Muscle layer of colon (tissue), 2 donors: ENCODE data around the gene SLC49A3.
A peak's percentile ranks its signal among the peaks of the same experiment; 100 is the strongest.

Source experiments
- H3K27ac ChIP-seq: one replicate; pipeline ENCODE4 v1.7.0; 2013; ENCODE audit warnings: low read depth, mild to moderate bottlenecking, low read length, moderate library complexity
- H3K27me3 ChIP-seq, 2 donors: one replicate each; pipeline ENCODE4 v1.7.0; 2013; ENCODE audit warnings: low read length in 2 of 2, mild to moderate bottlenecking in 2 of 2; ENCODE audit not compliant: insufficient read depth in 2 of 2, control insufficient read depth in 1 of 2
- H3K36me3 ChIP-seq: one replicate; pipeline ENCODE4 v1.7.0; 2013; ENCODE audit warnings: mild to moderate bottlenecking, low read length; ENCODE audit not compliant: insufficient read depth
- H3K4me1 ChIP-seq: one replicate; pipeline ENCODE4 v1.7.0; 2013; ENCODE audit warnings: mild to moderate bottlenecking, low read length; ENCODE audit not compliant: insufficient read depth
- H3K4me3 ChIP-seq, 2 donors: one replicate each; pipeline ENCODE4 v1.7.0; 2013; ENCODE audit warnings: low read length in 2 of 2, low read depth in 1 of 2, mild to moderate bottlenecking in 1 of 2, moderate library complexity in 1 of 2
- H3K9ac ChIP-seq: one replicate; pipeline ENCODE4 v1.7.0; 2013; ENCODE audit warnings: low read length
- H3K9me3 ChIP-seq: one replicate; pipeline ENCODE4 v1.7.0; 2013; ENCODE audit warnings: mild to moderate bottlenecking, low read length
- donor health status: abdominal sarcoma.
- donor health status: Adenocarcinoma of cecum.

The SLC49A3 gene

DNA sequence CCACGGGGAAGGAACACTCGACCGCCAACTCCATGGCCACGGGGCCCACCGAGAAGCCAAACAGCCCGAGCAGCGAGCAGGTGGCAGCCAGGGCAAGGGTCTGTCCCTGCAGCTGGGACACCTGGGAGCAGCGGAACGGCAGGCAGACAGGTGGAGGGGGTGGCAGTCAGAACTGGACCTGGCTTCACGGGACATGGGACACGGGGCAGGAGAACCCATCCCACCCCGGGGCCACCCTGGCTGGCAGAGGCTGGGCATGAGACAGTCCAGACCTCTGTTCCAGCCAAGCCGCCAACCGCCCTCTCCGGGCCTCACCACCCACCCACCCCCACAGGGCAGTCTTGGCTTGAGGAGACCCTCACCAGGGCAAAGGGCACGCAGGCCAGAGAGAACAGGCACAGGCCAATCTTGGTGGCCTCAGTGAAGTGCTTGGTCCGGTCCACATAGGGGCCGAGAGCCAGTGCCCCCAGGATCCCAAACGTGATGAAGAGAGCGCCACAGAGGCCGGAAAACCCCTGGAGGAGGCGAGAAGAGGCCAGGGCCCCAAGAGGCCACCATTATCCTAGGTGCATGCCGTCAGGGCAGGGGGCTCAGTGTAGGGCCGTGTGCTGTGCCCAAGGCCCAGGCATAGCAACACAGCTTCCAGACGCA lies 5.6 kb downstream of the SLC49A3 start:
- no peaks in the 10 kb centered on the region for H3K9me3 ChIP-seq
- H3K9ac ChIP-seq: no peak overlapping the region
- H3K4me3 ChIP-seq: no peak overlapping the region
- peaks cover 10 to 53% of the 10 kb centered on the region in 2 donors for H3K27me3 ChIP-seq
- H3K36me3 ChIP-seq: no peaks in the 10 kb centered on the region
- no peak overlapping the region for H3K27ac ChIP-seq
- H3K4me1 ChIP-seq: peaks cover 13% of the 10 kb centered on the region

DNA sequence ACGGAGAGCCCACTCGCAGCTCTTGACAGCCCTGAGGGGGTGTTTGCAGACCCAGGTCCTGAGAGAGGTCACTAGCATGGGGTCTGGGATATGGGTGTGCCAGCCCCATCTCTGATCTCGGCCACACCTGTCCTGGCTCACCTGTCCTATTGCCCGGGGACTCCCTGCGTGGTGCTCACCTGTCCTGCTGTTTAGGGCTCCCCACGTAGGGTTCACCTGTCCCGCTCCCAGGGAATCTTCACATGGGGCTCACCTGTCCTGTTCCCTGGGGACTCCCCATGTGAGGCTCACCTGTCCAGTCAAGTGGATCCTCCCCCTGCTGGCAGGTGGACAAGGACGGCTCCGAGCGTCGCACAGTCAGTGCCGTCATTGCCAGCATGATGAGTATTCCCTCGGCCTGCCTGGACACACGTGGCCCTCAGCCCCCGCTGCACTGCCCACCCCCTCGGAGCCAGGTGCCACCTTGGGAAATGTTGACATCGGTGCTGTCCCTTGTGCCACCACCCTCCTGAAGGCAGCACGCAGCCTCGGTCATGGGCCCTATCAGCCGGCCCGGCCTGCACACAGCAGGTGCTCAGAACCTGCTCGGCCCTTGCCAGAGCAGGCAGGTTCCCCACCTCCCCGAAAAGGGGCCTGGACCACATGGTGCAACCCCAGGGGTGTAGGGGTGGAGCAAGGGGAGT lies 6.3 kb downstream of the SLC49A3 start:
- H3K27me3 ChIP-seq: peaks cover 10 to 48% of the 10 kb centered on the region in 2 donors
- H3K4me3 ChIP-seq: no peak overlapping the region
- no peak overlapping the region for H3K27ac ChIP-seq
- H3K4me1 ChIP-seq: peaks cover 6% of the 10 kb centered on the region
- no peaks in the 10 kb centered on the region for H3K9me3 ChIP-seq
- no peaks in the 10 kb centered on the region for H3K36me3 ChIP-seq
- no peak overlapping the region for H3K9ac ChIP-seq

DNA sequence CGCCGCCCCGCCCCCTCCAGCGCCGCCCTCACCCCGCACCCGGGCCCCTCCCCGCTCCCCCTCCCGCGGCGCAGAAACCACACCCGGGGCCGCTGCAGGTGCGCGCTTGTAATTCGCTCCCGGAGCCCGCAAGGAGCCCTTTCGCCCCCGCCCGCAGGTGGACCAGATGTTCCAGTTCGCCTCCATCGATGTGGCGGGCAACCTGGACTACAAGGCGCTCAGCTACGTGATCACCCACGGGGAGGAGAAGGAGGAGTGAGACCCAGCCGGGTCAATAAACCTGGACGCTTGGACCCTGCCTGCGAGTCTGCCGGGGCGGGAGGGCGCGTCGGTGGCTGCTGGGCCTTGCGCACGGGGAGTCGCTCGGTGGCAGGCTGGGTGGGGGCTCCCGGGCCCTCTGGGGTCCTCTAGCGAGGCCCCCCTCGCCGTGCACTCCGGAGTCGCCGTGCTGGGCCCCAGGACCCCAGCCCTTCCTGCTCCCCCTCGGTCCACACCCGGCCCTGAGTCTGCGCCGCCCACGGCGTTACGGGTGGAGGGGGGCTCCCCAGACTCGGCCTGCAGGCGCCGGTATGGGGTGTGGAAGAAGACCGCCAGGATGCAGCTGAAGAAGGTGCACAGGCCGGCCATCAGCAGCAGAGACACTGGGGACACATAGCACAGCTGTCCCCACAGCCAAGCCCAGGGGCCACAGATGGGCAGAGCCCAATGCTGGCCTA lies 7.1 kb downstream of the SLC49A3 start:
- H3K27ac ChIP-seq: no peak overlapping the region
- no peak overlapping the region for H3K9ac ChIP-seq
- H3K4me1 ChIP-seq: peaks cover 6% of the 10 kb centered on the region
- no peak overlapping the region for H3K4me3 ChIP-seq
- H3K36me3 ChIP-seq: no peaks in the 10 kb centered on the region
- H3K9me3 ChIP-seq: no peaks in the 10 kb centered on the region
- peaks cover 10 to 48% of the 10 kb centered on the region in 2 donors for H3K27me3 ChIP-seq

DNA sequence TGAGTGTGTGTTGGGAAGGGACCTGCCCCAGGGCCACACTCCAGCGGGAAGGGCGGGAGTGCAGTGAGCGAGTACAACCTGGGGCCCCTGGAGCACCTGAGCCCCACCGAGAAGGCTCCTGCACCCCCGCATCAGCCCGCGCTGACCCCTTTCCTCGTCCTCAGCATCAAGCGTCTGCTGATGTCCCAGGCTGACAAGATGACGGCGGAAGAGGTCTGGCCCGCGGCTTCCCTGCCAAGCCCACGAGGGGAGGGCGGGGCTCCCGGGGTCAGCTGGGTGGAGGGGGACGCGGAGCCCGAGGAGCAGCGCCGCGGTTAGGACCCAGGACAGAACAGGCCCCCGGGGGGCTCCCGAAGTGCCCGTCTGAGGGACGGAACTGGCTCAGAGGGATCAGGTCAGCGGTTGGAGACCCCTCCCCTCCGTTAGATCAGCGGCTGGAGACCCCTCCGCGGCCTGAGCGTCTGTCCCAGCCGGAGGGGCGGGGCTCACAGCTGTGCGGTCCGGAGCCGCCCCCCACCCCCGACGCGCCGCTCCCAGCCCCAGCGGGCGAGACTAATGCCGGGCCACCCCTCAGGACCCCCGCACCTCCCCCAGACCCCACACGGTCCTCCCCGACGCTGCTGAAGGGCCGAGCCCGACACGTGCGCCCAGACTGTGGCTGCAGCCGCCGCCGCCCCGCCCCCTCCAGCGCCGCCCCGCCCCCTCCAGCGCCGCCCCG lies 7.9 kb downstream of the SLC49A3 start:
- no peaks in the 10 kb centered on the region for H3K9me3 ChIP-seq
- no peak overlapping the region for H3K9ac ChIP-seq
- peaks cover 10 to 48% of the 10 kb centered on the region in 2 donors for H3K27me3 ChIP-seq
- no peak overlapping the region for H3K27ac ChIP-seq
- peak overlapping the region; percentile 32 for H3K4me3 ChIP-seq
- no peaks in the 10 kb centered on the region for H3K36me3 ChIP-seq
- peaks cover 6% of the 10 kb centered on the region for H3K4me1 ChIP-seq

DNA sequence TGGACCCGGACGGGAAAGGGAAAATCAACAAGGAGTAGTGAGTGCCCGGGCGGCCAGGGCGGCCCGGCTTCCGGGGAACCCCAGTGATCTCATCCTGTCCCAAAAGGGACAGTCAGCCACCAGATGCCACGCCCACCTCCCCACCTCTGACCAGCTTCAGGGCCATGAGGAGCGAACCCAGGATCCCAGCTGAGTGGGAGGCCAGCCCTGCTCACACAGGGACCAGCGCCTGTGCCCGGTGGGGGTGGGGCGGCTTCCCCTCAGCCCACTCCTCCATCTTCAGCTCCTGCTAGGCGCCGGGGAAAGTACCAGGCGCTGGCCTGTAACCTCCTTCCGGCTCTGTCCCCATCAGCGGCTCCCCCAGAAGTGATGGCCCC lies 8.4 kb downstream of the SLC49A3 start:
- Histone ChIP-seq H3K9ac (no peak overlapping the region), H3K36me3 (no peaks in the 10 kb centered on the region), H3K27ac (no peak overlapping the region), H3K9me3 (no peaks in the 10 kb centered on the region), H3K27me3 (peaks cover 10 to 48% of the 10 kb centered on the region in 2 donors), H3K4me3 (peak overlapping the region; percentile 32), H3K4me1 (peaks cover 10% of the 10 kb centered on the region)

DNA sequence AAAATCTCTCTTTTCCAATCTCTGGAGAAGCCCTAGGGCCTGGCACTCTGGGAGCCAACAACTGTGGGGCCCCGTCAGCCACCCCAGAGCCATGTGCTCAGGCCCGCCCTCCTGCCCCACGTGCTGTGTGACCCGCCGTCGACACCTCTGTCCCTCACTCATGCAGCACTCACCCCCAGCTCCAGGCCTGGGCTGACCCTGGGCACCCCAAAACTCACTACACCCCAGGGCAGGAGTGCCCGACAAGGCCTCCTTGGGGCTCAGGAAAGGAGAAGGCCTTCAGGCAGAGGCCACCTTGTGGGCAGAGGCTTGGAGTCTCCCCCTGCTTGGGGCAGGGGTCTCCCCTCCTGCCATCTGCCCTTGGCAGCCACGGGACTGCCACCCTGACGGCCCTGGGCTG lies 8.9 kb downstream of the SLC49A3 start:
- H3K27ac ChIP-seq: no peak overlapping the region
- H3K4me3 ChIP-seq: no peak overlapping the region
- no peak overlapping the region for H3K9ac ChIP-seq
- H3K36me3 ChIP-seq: no peaks in the 10 kb centered on the region
- no peaks in the 10 kb centered on the region for H3K9me3 ChIP-seq
- peaks cover 10 to 48% of the 10 kb centered on the region in 2 donors for H3K27me3 ChIP-seq
- H3K4me1 ChIP-seq: peaks cover 14% of the 10 kb centered on the region

DNA sequence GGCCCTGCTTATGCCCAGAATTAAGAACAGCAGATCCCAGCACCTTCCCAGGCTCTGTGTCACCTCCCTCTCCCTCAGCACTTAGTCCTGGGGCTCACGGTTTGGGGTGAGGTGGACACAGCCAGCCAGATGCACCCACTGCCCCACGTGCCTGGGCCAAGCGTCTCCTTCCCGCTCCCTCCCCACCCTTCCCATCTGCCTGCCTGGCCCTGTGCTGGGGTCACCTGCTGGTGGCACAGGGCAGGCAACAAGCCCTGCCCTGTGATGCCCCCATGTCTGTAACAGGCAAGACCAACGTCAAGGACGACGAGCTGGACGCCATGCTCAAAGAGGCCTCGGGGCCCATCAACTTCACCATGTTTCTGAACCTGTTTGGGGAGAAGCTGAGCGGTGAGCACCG lies 9.3 kb downstream of the SLC49A3 start:
- H3K9me3 ChIP-seq: no peaks in the 10 kb centered on the region
- no peak overlapping the region for H3K4me3 ChIP-seq
- no peaks in the 10 kb centered on the region for H3K36me3 ChIP-seq
- peaks cover 10 to 48% of the 10 kb centered on the region in 2 donors for H3K27me3 ChIP-seq
- no peak overlapping the region for H3K27ac ChIP-seq
- peaks cover 16% of the 10 kb centered on the region for H3K4me1 ChIP-seq
- no peak overlapping the region for H3K9ac ChIP-seq

DNA sequence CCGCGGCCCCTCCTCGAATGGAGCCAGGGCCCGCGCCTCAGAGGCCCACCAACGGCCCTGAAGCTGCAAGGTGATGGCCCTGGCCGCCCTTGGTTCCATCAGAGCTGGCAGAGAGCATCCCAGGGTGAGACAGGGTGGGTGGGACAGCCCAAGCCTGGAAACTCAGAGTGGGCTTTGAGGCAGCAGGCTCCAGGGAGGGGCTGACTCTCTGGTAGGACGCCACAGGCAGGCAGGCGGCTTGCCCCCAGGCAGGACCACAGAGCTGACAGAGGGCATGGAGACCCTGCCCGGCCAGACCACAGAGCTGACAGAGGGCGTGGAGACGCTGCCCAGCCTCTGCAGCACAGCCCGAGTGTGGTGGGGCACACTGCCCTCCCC lies 9.9 kb downstream of the SLC49A3 start:
- H3K9me3 ChIP-seq: no peaks in the 10 kb centered on the region
- H3K27me3 ChIP-seq: peaks cover 10 to 46% of the 10 kb centered on the region in 2 donors
- H3K9ac ChIP-seq: no peak overlapping the region
- no peak overlapping the region for H3K4me3 ChIP-seq
- H3K4me1 ChIP-seq: peaks cover 16% of the 10 kb centered on the region
- H3K27ac ChIP-seq: no peak overlapping the region
- no peaks in the 10 kb centered on the region for H3K36me3 ChIP-seq

DNA sequence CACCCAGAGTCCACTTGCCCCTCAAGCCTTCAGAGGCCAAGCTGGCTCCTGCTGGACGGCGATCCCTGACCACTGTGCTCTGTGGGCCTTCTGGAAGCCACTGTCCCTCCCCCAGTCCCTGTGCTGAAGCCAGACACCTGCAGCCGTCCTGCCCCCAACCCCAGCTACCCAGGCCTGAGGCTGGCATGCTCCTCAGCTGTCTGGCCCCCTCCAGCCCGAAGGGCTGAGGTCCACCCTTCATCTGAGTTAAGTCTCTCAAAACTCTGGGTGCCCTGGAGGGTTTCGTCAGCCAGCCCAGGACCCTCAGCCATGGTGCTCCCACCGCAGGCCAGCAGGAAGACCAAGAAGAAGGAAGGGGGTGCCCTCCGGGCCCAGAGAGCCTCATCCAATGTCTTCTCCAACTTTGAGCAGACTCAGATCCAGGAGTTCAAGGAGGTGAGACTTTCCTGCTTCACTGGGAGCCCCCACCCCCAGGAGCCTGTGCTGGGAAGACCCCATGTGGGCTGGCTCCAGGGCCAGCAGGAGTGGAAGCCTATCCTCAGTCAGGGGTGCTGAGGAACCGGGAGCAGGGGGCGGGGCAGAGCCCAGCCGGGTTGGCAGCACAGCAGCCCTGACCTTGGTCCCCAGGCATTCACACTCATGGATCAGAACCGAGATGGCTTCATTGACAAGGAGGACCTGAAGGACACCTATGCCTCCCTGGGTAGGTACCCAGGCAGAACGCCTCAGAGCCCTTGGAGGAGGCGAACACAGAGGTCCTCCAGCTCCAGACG lies 10.4 kb downstream of the SLC49A3 start:
- no peak overlapping the region for H3K9ac ChIP-seq
- no peaks in the 10 kb centered on the region for H3K36me3 ChIP-seq
- peaks cover 18% of the 10 kb centered on the region for H3K4me1 ChIP-seq
- H3K27ac ChIP-seq: no peak overlapping the region
- peaks cover 10 to 42% of the 10 kb centered on the region in 2 donors for H3K27me3 ChIP-seq
- no peak overlapping the region for H3K4me3 ChIP-seq
- H3K9me3 ChIP-seq: no peaks in the 10 kb centered on the region

DNA sequence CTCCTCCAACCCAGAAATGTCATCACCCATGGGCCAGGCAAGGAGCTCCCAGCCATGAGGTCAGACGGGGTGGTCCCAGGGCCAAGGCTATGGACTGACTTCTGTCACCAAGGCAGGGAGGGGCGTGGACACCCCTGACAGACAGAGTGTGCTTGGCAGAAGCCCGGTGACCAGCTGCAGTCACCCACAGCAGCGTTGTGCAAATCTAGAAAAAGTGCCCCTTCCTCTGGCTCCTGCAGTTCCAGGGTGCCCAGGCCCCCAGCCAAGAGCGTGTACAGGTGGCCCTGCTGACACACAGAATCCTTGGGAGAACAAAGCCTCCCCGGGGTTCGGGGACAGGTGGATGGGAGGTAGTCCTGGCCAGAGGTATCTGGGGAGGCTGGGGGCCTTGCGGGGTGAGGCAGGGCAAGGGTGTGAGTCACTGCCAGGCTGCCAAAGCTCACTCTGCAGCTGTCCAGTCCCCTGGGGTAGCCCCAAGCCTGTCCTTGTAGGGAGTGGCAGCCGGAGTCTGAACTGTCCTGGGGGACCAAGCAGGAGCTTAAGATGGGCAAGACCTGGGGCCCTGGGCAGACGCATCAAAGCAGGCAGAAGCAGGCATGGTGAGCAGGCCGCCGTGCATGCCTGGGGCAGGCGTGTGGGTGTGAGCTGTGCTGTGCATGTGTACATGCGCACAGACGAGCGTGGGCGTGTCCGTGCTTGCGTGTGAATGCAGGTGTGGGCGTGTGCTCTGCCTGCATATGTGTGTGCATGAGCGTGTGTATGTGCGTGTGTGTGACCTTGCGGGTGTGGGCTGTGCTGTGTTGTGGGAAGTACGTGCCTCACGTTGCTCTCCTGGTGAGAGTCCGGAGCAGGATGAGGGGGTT lies 11.3 kb downstream of the SLC49A3 start:
- Histone ChIP-seq H3K9me3 (no peaks in the 10 kb centered on the region), H3K27me3 (peaks cover 10 to 37% of the 10 kb centered on the region in 2 donors), H3K9ac (no peak overlapping the region), H3K27ac (no peak overlapping the region), H3K4me1 (peaks cover 25% of the 10 kb centered on the region), H3K4me3 (no peak overlapping the region), H3K36me3 (no peaks in the 10 kb centered on the region)
